ENCODE data around the gene LRRC8D.

DNA sequence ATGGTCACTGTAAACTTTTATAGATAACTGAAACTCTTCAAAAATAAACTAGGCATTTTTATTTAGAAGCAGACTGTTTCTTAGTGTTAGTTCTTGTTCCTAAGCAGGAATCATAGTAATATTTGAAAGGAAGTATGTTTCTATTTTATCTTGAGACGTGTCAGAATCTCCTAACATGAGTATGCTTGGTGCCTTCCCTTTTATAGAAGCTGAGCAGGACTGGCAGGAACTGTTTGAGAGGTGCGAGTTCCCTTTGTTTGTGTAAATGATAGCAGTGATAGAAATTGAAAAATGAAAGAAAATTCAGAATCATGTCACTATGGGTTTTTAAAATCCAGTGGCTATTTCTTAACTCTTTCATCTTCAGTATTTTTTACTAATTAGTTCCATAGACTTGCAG is 56.9 kb downstream of the LRRC8D start:
- TF ChIP-seq, protein P1, sequence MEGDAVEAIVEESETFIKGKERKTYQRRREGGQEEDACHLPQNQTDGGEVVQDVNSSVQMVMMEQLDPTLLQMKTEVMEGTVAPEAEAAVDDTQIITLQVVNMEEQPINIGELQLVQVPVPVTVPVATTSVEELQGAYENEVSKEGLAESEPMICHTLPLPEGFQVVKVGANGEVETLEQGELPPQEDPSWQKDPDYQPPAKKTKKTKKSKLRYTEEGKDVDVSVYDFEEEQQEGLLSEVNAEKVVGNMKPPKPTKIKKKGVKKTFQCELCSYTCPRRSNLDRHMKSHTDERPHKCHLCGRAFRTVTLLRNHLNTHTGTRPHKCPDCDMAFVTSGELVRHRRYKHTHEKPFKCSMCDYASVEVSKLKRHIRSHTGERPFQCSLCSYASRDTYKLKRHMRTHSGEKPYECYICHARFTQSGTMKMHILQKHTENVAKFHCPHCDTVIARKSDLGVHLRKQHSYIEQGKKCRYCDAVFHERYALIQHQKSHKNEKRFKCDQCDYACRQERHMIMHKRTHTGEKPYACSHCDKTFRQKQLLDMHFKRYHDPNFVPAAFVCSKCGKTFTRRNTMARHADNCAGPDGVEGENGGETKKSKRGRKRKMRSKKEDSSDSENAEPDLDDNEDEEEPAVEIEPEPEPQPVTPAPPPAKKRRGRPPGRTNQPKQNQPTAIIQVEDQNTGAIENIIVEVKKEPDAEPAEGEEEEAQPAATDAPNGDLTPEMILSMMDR (IDR thresholded peaks at IDR 0.05), result no peak
- TF ChIP-seq POLR2A (IDR thresholded peaks at IDR 0.05) (no peak), POLR2AphosphoS5 (IDR thresholded peaks at IDR 0.05; ENCODE audit: insufficient read depth in 1 of 2, low read depth in 1 of 2) (no peak)
